Subcutaneous adipose tissue (tissue), 4 donors: Measurements from ENCODE around the gene CYGB. TPM values are rescaled to one million over a fixed set of nuclear protein-coding genes. Genes with fewer than 3 reads are reported as not detected.

Experiments used
- total RNA-seq, 4 donors: library from RNA; depleted of rRNA; stranded (reverse); fragments of >200 nt; gene quantifications; one replicate each; pipeline ENCODE4 v1.1.0, GENCODE V29; 2016
- TF ChIP-seq, protein P1 (sequence below): fragments of 450-650 bp; IDR thresholded peaks from one replicate; pipeline ENCODE4 v1.5.1; 2016; ENCODE audit warnings: low read depth, mild to moderate bottlenecking, control low read depth, antibody characterized with exemption, moderate library complexity

Gene CYGB
- total RNA-seq, 4 donors from 2014 or later, result 29.9 to 48.6 (median 40.3) TPM

GRCh38 chr17:76547642-76548202 lies 10.2 kb upstream of the CYGB start:
- TF ChIP-seq, protein P1, sequence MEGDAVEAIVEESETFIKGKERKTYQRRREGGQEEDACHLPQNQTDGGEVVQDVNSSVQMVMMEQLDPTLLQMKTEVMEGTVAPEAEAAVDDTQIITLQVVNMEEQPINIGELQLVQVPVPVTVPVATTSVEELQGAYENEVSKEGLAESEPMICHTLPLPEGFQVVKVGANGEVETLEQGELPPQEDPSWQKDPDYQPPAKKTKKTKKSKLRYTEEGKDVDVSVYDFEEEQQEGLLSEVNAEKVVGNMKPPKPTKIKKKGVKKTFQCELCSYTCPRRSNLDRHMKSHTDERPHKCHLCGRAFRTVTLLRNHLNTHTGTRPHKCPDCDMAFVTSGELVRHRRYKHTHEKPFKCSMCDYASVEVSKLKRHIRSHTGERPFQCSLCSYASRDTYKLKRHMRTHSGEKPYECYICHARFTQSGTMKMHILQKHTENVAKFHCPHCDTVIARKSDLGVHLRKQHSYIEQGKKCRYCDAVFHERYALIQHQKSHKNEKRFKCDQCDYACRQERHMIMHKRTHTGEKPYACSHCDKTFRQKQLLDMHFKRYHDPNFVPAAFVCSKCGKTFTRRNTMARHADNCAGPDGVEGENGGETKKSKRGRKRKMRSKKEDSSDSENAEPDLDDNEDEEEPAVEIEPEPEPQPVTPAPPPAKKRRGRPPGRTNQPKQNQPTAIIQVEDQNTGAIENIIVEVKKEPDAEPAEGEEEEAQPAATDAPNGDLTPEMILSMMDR, result no peak

DNA sequence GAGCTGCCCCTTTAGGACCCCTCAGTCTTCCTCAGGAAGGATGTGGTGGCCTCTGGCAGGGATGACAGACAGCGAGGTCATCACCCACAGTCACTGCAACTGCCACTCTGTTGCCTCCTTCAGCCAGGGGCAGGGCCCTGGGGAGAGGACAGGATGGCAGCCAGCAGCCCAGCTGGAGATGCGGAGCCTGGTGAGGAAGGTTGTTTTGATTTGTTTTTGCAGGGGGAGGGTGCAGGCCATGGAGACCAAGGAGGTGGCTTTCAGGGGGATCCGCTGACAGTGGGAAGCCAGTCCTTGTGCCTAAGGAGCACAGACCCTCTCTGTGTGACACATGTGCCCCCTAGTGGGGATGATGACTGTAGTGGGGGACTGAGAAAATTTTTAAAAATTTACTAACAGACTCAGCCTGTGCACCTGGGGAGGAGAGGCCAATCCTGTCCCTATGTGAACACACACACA lies 9.7 kb upstream of the CYGB start:
- TF ChIP-seq, protein P1, result no peak

- TF ChIP-seq, protein P1, result no peak
Measured at GRCh38 chr17:76546556-76547182, 9.2 kb upstream of the CYGB start.

DNA sequence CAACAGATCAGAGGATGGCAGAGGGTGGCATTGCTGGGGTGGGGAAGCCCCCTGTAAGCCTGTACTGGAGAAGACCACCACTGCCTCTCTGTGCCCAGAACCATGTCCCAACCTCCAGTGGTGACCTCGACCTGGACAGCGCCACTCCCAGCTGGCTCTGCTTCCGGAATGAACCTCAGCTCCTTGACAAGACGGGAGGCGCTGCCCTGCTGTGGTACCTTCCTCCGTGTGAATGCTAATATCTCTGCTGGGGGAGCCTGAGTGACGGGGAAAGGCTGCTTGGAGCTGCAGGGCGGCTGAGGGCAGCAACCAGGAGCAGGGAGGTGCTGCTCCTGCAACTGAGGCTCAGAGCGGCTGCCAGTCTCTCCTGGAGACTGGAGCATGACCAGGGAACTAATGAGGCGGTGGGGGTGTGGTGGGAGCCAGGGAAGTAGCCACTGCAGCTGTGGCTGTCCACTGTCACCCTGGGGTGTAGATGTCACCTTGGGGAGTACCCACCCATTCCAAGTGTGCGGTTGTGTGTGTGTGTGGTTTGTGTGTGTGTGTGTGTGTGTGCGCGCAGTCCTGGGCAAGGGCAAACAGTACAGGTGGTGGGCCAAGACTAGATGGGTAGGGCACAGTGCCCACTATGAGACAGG lies 8.5 kb upstream of the CYGB start:
- TF ChIP-seq, protein P1, result no peak

DNA sequence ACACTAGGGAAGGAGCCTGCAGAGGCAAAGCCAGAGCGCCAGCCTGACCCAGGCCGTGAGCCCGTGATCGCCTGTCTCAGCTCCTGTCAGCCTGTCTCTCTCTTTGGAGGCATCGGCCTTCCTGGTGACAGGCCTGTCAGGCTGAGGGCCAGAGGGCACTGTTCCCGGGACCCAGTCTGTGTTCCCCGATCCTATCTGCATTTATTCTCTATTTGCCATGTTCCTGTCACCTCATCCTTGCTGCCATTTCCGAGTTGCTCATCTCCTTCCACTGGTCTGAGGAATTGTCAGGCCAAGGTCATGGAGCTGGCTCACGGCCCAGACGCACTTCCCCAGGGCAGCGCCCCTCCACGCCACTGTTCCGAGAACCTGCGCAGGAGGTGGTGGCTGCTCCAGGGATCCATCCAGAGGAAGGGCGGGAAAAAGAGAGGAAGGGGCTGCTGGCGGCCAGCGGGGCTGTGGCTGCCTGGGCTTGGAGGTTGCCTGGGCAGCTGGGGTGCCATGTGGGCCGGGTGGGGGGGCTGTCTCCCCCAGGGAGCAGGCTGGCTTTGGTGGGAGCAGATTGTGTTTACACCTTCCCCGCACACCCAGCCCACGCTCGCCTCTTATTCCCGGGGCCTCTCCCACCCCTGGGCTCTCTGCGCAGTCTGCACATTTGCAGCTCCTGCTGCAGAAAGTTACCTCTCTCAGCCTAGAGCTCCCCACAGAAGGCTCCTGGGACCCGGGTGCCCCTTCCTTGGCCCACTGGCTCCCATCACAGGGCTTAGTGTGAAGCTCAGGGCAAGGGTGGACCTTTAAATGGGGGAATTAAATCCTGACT lies 7.2 kb upstream of the CYGB start:
- TF ChIP-seq, protein P1, result no peak

- TF ChIP-seq, protein P1, result no peak
Measured at GRCh38 chr17:76543826-76544545, 6.5 kb upstream of the CYGB start.
